ENCODE results near the gene BTBD16. TPM values are rescaled to one million over a fixed set of nuclear protein-coding genes. Genes with fewer than 3 reads are reported as not detected.

BTBD16 gene
- total RNA-seq, 2 experiments from 2014 or later: not detected

GRCh38 chr10:122376364-122376961 lies 105.4 kb downstream of the BTBD16 start:
- no peak overlapping the region for H3K4me3 Mint-ChIP-seq

DNA sequence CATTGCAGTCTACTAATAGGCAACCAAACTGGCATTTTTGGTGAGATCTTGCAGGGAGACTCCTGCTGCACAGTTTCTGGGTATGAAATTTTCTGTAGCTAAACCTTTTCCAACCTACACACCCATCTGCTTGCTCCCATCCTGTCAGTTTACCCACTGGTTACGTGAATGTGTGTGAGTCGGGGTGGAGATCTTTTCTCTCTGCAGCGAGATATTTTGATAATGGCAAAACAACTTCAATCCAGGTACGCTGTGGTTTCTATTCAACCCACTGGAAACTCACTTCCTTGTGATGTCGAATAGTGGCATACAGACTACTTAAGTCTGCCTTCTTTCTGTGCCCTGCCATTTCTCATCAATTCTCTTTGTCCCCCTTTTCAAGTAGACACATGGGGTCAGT lies 107.9 kb downstream of the BTBD16 start:
- CTCF ChIA-PET: no interaction called here

More at GRCh38 chr10:122376364-122376961, 105.4 kb downstream of the BTBD16 start:
- Mint-ChIP-seq H3K27ac (no peak overlapping the region), H3K9me3 (no peaks in the 10 kb centered on the region), H3K4me1 (peaks cover 18% of the 10 kb centered on the region), H3K36me3 (ENCODE audit: low read depth) (peaks cover 2% of the 10 kb centered on the region), H3K27me3 (peaks cover 64% of the 10 kb centered on the region)
- POLR2A ChIA-PET: no interaction called here
- no peak for DNase-seq
- CTCF ChIA-PET: no interaction called here

GRCh38 chr10:122379537-122379936 lies 108.4 kb downstream of the BTBD16 start:
- POLR2A ChIA-PET: no interaction called here
- no peak overlapping the region for H3K27ac Mint-ChIP-seq
- DNase-seq: no peak
- no peaks in the 10 kb centered on the region for H3K9me3 Mint-ChIP-seq
- H3K4me1 Mint-ChIP-seq: peaks cover 8% of the 10 kb centered on the region
- H3K4me3 Mint-ChIP-seq: no peak overlapping the region
- H3K27me3 Mint-ChIP-seq: peaks cover 51% of the 10 kb centered on the region
- H3K36me3 Mint-ChIP-seq (ENCODE audit: low read depth): peaks cover 2% of the 10 kb centered on the region
- CTCF ChIA-PET: no interaction called here

More for the DNA sequence above, 107.9 kb downstream of the BTBD16 start:
- DNase-seq: no peak
- H3K9me3 Mint-ChIP-seq: no peaks in the 10 kb centered on the region
- peaks cover 54% of the 10 kb centered on the region for H3K27me3 Mint-ChIP-seq
- peaks cover 11% of the 10 kb centered on the region for H3K4me1 Mint-ChIP-seq
- no peak overlapping the region for H3K4me3 Mint-ChIP-seq
- H3K36me3 Mint-ChIP-seq (ENCODE audit: low read depth): peaks cover 2% of the 10 kb centered on the region
- POLR2A ChIA-PET: no interaction called here
- no peak overlapping the region for H3K27ac Mint-ChIP-seq

DNA sequence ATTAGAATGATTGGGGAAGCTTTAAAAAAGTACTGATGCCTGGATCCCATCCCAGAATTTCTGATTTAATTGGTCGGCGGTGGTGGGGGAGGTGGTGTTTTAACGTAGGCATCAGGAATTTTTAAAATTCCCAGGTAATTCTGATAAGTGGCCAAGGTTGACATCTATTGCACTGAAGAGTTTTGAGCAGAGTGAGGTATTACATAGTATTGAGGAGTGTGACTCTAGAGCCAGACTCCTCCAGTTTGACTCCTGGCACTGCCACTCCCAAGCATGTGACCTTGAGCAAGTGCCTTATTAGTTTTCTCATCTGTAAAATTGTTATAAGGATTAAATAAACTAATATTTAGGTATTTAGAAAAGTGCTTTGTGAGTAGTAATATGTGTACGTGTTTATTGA lies 109.6 kb downstream of the BTBD16 start:
- H3K27me3 Mint-ChIP-seq: peaks cover 45% of the 10 kb centered on the region
- H3K9me3 Mint-ChIP-seq: no peaks in the 10 kb centered on the region
- peaks cover 2% of the 10 kb centered on the region for H3K4me1 Mint-ChIP-seq
- POLR2A ChIA-PET: no interaction called here
- H3K27ac Mint-ChIP-seq: no peak overlapping the region
- H3K4me3 Mint-ChIP-seq: no peak overlapping the region
- CTCF ChIA-PET: no interaction called here
- no peak for DNase-seq
- H3K36me3 Mint-ChIP-seq (ENCODE audit: low read depth): no peaks in the 10 kb centered on the region

- CTCF ChIA-PET: no interaction called here
- Mint-ChIP-seq H3K9me3 (no peaks in the 10 kb centered on the region), H3K4me1 (no peaks in the 10 kb centered on the region), H3K27me3 (peaks cover 43% of the 10 kb centered on the region), H3K4me3 (no peak overlapping the region), H3K27ac (no peak overlapping the region), H3K36me3 (ENCODE audit: low read depth) (no peaks in the 10 kb centered on the region)
- no peak for DNase-seq
- POLR2A ChIA-PET: no interaction called here
These were observed 110.6 kb downstream of the BTBD16 start for GRCh38 chr10:122381680-122382079.

DNA sequence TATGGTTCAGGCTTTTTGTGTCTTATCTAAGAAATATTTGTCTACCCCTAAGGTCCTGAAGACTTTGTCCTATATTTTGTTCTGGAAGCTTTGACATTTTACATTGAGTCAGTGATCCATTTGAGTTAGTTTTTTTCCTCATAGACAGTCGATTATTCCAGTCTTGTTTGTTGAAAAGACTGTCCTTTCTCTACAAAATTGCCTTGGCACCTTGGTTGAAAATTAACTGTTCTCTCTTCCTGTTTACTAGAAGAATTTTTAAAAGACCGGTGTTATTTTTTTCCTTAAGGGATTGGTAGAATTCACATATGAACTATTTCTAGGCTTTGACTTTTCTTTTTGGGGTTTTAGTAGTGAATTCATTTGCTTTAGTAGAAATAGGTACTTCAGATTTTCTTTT lies 115.4 kb downstream of the BTBD16 start:
- POLR2A ChIA-PET: interaction anchor here (1.9 kb wide), 1 partner anchor 12 kb away, joined by 6 read pairs; the partner anchor contains the start of gene PLEKHA1
- no peaks in the 10 kb centered on the region for H3K36me3 Mint-ChIP-seq (ENCODE audit: low read depth)
- no peak overlapping the region for H3K27ac Mint-ChIP-seq
- peaks cover 7% of the 10 kb centered on the region for H3K4me1 Mint-ChIP-seq
- H3K4me3 Mint-ChIP-seq: no peak overlapping the region
- peaks cover 33% of the 10 kb centered on the region for H3K27me3 Mint-ChIP-seq
- H3K9me3 Mint-ChIP-seq: no peaks in the 10 kb centered on the region
- CTCF ChIA-PET: interaction anchor here (0.6 to 1.4 kb wide), 2 partner anchors 12 to 166 kb away, joined by 3 read pairs; partner anchors contain the start of gene PLEKHA1
- no peak for DNase-seq

DNA sequence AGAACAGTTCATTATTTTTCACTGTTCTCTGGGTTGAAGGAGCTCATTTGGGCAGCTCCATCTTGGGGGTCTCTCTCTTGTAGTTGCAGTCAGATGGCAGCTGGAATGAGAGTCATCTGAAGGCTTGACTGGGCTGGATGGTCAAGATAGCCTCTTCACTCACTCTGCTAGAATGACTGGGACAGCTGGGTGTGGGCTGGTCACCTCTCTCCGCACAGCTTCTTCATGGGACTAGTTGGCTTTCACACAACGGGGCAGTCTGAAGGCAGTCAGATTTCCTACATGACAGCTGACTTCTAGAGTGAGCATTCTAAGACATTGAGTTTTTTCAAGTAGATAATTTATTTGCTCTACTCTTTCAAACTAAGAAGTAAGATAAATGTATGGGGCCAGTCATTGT lies 116.5 kb downstream of the BTBD16 start:
- H3K4me1 Mint-ChIP-seq: peaks cover 7% of the 10 kb centered on the region
- H3K4me3 Mint-ChIP-seq: no peak overlapping the region
- POLR2A ChIA-PET: interaction anchor here (1.9 kb wide), 1 partner anchor 13 kb away, joined by 6 read pairs; the partner anchor contains the start of gene PLEKHA1

More for the DNA sequence above, 116.5 kb downstream of the BTBD16 start:
- CTCF ChIA-PET: no interaction called here
- DNase-seq: no peak
- Mint-ChIP-seq H3K9me3 (no peaks in the 10 kb centered on the region), H3K27ac (no peak overlapping the region), H3K36me3 (ENCODE audit: low read depth) (no peaks in the 10 kb centered on the region), H3K27me3 (peaks cover 28% of the 10 kb centered on the region)

Other genes starting within 250 kb of the BTBD16 start
- gene PLEKHA1, start 103.4 kb downstream of the BTBD16 start, total RNA-seq: 1 to 10 TPM; 5.2 to 5.3 TPM
- not detected for gene ARMS2, start 183.4 kb downstream of the BTBD16 start, total RNA-seq
- gene HTRA1, start 190.3 kb downstream of the BTBD16 start, total RNA-seq: not detected

Data from activated CD4-positive, alpha-beta memory T cell treated with anti-CD3 and anti-CD28 coated beads, Interleukin-2, amount 10 ng/mL, durations not matched to agents 7 days and 5 days (primary cell).